ENCODE results near the gene TMEM131. TPM values are rescaled to one million over a fixed set of nuclear protein-coding genes. Genes with fewer than 3 reads are reported as not detected.
"Not testable (repeated sequence)": the region's sequence is repeated elsewhere in the genome, so short reads cannot be mapped to it uniquely, and the experiment has no call there.

Gene TMEM131
- total RNA-seq, 1 donor from 2014 or later = 32.9 TPM

DNA sequence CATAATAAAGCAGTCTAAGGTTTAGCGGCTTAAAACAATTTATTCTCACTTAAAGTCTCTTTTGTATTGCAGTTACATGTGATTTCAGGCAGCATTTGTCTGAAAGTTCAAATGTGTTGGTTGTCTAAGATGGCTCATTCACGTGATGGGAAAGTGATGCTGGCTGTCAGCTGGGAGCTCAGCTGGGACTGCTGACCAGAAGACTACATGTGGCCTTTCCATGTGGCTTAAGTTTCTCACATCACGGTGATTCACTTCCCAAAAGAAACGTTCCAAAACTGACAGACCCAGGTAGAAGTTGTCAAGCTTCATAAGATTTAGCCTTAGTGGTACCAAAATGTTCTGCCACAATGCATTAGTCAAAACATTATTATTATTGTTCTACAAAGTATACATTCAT is 76.9 kb downstream of the TMEM131 start:
- Histone ChIP-seq H3K27ac (ENCODE audit: low read depth, low read length) (no peak overlapping the region), H3K9ac (ENCODE audit: low read depth in 1 of 3, low read length in 3 of 3) (no peak overlapping the region), H3K27me3 (ENCODE audit: control insufficient read depth in 3 of 3, insufficient read depth in 3 of 3, low read length in 3 of 3) (no peaks in the 10 kb centered on the region), H3K4me1 (ENCODE audit: control insufficient read depth in 3 of 3, insufficient read depth in 3 of 3, low read length in 3 of 3) (peaks cover 3 to 6% (median 4%) of the 10 kb centered on the region in 3 donors), H3K9me3 (ENCODE audit: control insufficient read depth in 3 of 3, low read length in 3 of 3) (no peaks in the 10 kb centered on the region), H3K36me3 (ENCODE audit: control insufficient read depth in 3 of 3, insufficient read depth in 3 of 3, low read length in 3 of 3) (no peaks in the 10 kb centered on the region), H3K4me3 (ENCODE audit: low read length in 3 of 3) (no peak overlapping the region)

DNA sequence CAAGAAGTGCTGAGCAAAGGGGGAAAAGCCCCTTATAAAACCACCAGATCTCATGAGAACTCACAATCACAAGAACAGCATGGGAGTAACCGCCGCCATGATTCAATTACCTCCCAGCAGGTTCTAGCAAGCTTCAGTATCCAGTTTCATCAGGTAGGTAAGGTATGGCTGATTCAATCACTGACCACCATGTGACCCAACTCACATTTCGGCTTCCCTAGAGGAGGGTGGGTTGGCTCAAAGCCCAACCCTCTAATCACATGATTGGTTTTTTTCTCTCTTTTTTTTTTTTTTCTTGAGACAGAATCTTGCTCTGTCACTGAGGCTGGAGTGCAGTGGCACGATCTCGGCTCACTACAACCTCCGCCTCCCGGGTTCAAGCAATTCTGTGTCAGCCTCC is 78.1 kb downstream of the TMEM131 start:
- H3K9me3 ChIP-seq (ENCODE audit: control insufficient read depth in 3 of 3, low read length in 3 of 3); H3K4me3 ChIP-seq (ENCODE audit: low read length in 3 of 3): not testable (repeated sequence)

DNA sequence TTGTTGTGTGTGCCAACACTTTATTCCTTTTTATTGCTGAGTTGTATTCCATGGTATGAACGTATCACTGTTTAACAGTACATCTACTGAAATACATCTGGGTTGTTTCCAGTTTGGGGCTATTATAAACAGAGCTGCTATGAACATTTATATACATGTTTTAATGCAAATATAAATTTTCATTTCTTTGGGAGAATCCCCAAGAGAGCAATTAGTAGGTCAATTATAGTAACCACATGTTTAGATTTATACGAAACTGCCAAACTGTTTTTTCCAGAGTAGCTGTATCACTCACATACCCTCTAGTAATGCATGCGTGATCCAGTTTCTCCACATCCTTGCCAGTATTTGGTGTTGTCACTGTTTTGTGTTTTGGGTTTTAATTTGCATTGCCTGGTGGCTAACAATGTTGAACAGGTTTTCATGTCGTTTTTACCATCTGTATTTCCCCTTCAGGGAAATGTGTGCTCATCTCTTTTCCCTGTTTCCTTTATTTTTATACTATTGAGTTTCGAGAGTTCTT is 81.0 kb downstream of the TMEM131 start:
- H3K4me1 ChIP-seq (ENCODE audit: control insufficient read depth in 3 of 3, insufficient read depth in 3 of 3, low read length in 3 of 3) = peaks cover 3 to 6% (median 4%) of the 10 kb centered on the region in 3 donors
- no peak overlapping the region for H3K27ac ChIP-seq (ENCODE audit: low read depth, low read length)
- H3K27me3 ChIP-seq (ENCODE audit: control insufficient read depth in 3 of 3, insufficient read depth in 3 of 3, low read length in 3 of 3) = no peaks in the 10 kb centered on the region
- no peaks in the 10 kb centered on the region for H3K36me3 ChIP-seq (ENCODE audit: control insufficient read depth in 3 of 3, insufficient read depth in 3 of 3, low read length in 3 of 3)
- no peaks in the 10 kb centered on the region for H3K9me3 ChIP-seq (ENCODE audit: control insufficient read depth in 3 of 3, low read length in 3 of 3)
- H3K9ac ChIP-seq (ENCODE audit: low read depth in 1 of 3, low read length in 3 of 3) = no peak overlapping the region
- H3K4me3 ChIP-seq (ENCODE audit: low read length in 3 of 3) = no peak overlapping the region

More for the DNA sequence above, 78.1 kb downstream of the TMEM131 start:
- H3K27me3 ChIP-seq (ENCODE audit: control insufficient read depth in 3 of 3, insufficient read depth in 3 of 3, low read length in 3 of 3); H3K36me3 ChIP-seq (ENCODE audit: control insufficient read depth in 3 of 3, insufficient read depth in 3 of 3, low read length in 3 of 3); H3K9ac ChIP-seq (ENCODE audit: low read depth in 1 of 3, low read length in 3 of 3); H3K4me1 ChIP-seq (ENCODE audit: control insufficient read depth in 3 of 3, insufficient read depth in 3 of 3, low read length in 3 of 3); H3K27ac ChIP-seq (ENCODE audit: low read depth, low read length): not testable (repeated sequence)

DNA sequence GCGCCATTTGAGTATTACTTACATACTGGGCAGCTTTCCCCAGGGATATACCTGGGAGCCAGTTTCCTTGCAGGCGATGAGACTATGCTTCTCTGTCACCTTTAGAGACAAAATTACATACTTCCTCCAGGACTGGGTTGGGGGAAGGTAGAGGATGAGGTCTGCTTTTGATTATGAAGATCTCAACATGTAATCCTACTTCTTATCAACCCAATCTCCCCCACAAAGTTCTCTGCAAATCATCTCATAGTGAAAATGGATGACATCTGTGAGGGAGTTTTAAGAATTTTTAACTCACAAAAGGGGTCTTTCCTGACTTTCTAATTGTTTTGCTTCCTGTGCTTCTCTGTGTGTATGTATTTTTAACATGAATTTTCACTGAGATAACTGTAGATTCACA is 81.9 kb downstream of the TMEM131 start:
- Histone ChIP-seq H3K4me1 (ENCODE audit: control insufficient read depth in 3 of 3, insufficient read depth in 3 of 3, low read length in 3 of 3) (peaks cover 3 to 5% (median 4%) of the 10 kb centered on the region in 3 donors), H3K27me3 (ENCODE audit: control insufficient read depth in 3 of 3, insufficient read depth in 3 of 3, low read length in 3 of 3) (no peaks in the 10 kb centered on the region), H3K4me3 (ENCODE audit: low read length in 3 of 3) (no peak overlapping the region), H3K27ac (ENCODE audit: low read depth, low read length) (no peak overlapping the region), H3K9ac (ENCODE audit: low read depth in 1 of 3, low read length in 3 of 3) (no peak overlapping the region), H3K36me3 (ENCODE audit: control insufficient read depth in 3 of 3, insufficient read depth in 3 of 3, low read length in 3 of 3) (no peaks in the 10 kb centered on the region), H3K9me3 (ENCODE audit: control insufficient read depth in 3 of 3, low read length in 3 of 3) (no peaks in the 10 kb centered on the region)

DNA sequence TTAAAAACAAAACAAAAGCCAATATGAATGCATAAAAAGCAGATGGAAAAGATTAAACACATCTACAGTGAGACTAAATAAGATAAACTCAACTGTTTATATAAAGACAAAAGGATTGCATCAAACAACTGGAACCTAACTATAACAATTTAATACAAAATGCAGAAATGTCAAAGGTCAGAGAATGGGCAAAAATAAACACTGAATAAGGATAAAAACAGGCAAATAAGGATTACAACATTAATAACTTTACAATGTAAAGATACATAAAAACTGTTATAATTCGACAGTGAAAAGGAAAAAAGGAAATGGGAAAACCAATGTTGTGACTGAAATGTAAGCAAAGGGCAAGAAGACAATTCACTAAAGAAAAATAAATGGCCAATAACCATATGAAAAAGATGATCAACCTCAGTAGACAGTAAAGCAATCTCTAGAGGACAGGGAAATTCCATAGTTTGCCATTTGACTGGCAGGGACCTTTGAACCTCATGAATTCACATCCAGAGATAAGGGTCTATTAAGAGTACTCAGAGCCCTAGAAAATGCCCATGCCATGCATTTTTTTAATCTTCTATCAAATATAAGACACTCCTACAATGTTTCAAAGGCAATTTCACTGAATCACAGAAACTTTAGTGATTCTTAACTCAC is 83.7 kb downstream of the TMEM131 start:
- H3K27me3 ChIP-seq (ENCODE audit: control insufficient read depth in 3 of 3, insufficient read depth in 3 of 3, low read length in 3 of 3) = no peaks in the 10 kb centered on the region
- H3K27ac ChIP-seq (ENCODE audit: low read depth, low read length) = no peak overlapping the region
- no peak overlapping the region for H3K9ac ChIP-seq (ENCODE audit: low read depth in 1 of 3, low read length in 3 of 3)
- H3K36me3 ChIP-seq (ENCODE audit: control insufficient read depth in 3 of 3, insufficient read depth in 3 of 3, low read length in 3 of 3) = peaks cover 0 to 8% (median 0%) of the 10 kb centered on the region in 3 donors
- H3K9me3 ChIP-seq (ENCODE audit: control insufficient read depth in 3 of 3, low read length in 3 of 3) = no peaks in the 10 kb centered on the region
- H3K4me3 ChIP-seq (ENCODE audit: low read length in 3 of 3) = no peak overlapping the region
- peaks cover 2 to 4% (median 3%) of the 10 kb centered on the region in 3 donors for H3K4me1 ChIP-seq (ENCODE audit: control insufficient read depth in 3 of 3, insufficient read depth in 3 of 3, low read length in 3 of 3)

DNA sequence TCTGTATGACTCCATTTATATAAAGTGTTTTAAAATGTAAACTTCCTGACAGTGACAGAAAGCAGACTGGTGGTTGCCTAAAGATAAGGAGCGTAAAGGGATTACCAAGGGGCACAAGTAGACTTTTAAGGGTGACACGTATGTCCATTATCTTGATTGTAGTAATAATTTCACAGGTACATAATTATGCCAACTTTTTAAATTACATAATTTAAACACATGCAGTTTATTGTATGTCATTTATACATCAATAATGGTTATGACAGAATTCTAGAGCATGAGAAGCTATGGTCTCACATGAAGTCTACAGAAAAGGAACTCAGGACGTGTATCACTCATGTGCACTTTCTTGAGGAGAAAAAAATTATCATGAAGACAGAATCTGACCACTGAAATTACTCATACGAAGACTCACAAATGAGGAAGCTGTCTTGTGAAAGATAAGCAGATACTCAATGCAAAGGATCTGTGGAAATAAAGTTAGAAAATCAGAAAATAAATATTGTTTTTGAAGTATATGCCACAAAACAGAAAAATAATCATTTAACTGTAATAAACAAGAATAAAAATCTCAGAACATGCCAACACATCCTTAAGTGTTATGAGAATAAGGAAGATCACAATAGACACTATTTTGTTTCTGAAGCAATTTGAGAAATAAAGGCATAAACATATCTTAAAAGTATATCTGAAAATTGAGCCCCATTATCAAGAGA is 84.4 kb downstream of the TMEM131 start:
- Histone ChIP-seq H3K9me3 (ENCODE audit: control insufficient read depth in 3 of 3, low read length in 3 of 3) (no peaks in the 10 kb centered on the region), H3K36me3 (ENCODE audit: control insufficient read depth in 3 of 3, insufficient read depth in 3 of 3, low read length in 3 of 3) (peaks cover 0 to 8% (median 0%) of the 10 kb centered on the region in 3 donors), H3K4me3 (ENCODE audit: low read length in 3 of 3) (no peak overlapping the region), H3K9ac (ENCODE audit: low read depth in 1 of 3, low read length in 3 of 3) (no peak overlapping the region), H3K27ac (ENCODE audit: low read depth, low read length) (no peak overlapping the region), H3K4me1 (ENCODE audit: control insufficient read depth in 3 of 3, insufficient read depth in 3 of 3, low read length in 3 of 3) (peaks cover 3 to 8% (median 5%) of the 10 kb centered on the region in 3 donors), H3K27me3 (ENCODE audit: control insufficient read depth in 3 of 3, insufficient read depth in 3 of 3, low read length in 3 of 3) (no peaks in the 10 kb centered on the region)

DNA sequence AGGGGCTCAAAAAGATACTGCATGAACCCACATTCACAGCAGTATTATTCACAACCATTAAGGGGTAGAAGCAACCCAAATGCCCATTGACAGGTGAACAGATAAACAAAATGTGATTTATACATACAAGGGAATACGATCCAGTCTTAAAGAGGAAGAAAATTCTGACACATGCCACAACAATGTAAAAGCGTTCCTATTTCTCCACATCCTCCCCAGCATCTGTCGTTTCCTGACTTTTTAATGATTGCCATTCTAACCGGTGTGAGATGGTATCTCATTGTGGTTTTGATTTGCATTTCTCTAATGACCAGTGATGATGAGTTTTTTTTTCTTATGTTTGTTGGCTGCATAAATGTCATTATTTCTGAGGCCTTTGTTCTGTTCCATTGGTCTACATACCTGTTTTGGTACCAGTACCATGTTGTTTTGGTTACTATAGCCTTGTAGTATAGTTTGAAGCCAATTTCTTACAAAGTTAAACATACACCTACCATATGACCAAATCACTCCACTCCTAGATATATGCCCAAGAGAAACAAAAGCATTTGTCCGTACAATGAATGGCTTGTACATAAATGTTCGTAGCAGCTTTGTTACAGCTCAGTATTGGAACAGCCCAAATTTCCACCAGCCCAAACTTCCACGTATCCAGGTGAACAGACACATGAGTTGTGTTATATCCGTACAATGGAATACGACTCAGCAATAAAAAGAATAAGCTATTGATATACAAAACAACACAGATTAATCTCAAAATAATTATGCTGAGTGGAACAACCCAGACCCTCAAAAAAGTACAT is 85.1 kb downstream of the TMEM131 start:
- Histone ChIP-seq H3K4me1 (ENCODE audit: control insufficient read depth in 3 of 3, insufficient read depth in 3 of 3, low read length in 3 of 3) (peaks cover 3 to 15% (median 3%) of the 10 kb centered on the region in 3 donors), H3K9me3 (ENCODE audit: control insufficient read depth in 3 of 3, low read length in 3 of 3) (no peaks in the 10 kb centered on the region), H3K36me3 (ENCODE audit: control insufficient read depth in 3 of 3, insufficient read depth in 3 of 3, low read length in 3 of 3) (peaks cover 0 to 8% (median 0%) of the 10 kb centered on the region in 3 donors)

DNA sequence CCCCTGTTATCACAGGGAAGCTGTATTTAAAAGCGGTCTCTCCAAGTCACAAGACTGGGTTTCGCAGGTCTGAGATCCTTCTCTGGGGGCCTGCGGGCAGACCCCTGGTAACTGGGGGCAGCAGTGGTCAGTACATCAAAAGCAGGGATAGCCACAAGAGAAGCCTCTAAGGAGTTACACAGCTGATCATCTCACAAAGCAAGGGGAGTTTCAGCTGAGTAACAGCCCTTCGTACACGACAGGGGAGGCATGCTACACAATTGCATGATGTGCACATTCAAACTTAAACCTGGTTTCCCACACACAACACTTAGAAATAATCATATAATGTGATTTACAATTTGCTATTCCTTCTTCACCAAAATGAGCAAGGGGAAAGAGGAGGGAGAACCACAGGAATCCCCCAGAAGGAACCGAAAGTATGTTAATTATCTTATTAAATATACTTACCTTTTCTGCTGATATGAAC is 87.5 kb downstream of the TMEM131 start:
- Histone ChIP-seq H3K27me3 (ENCODE audit: control insufficient read depth in 3 of 3, insufficient read depth in 3 of 3, low read length in 3 of 3) (no peaks in the 10 kb centered on the region), H3K27ac (ENCODE audit: low read depth, low read length) (no peak overlapping the region), H3K36me3 (ENCODE audit: control insufficient read depth in 3 of 3, insufficient read depth in 3 of 3, low read length in 3 of 3) (peaks cover 0 to 8% (median 0%) of the 10 kb centered on the region in 3 donors), H3K9ac (ENCODE audit: low read depth in 1 of 3, low read length in 3 of 3) (no peak overlapping the region), H3K4me3 (ENCODE audit: low read length in 3 of 3) (no peak overlapping the region), H3K4me1 (ENCODE audit: control insufficient read depth in 3 of 3, insufficient read depth in 3 of 3, low read length in 3 of 3) (peaks cover 0 to 15% (median 3%) of the 10 kb centered on the region in 3 donors), H3K9me3 (ENCODE audit: control insufficient read depth in 3 of 3, low read length in 3 of 3) (no peaks in the 10 kb centered on the region)

More for the DNA sequence above, 85.1 kb downstream of the TMEM131 start:
- H3K4me3 ChIP-seq (ENCODE audit: low read length in 3 of 3) = no peak overlapping the region
- no peak overlapping the region for H3K9ac ChIP-seq (ENCODE audit: low read depth in 1 of 3, low read length in 3 of 3)
- H3K27me3 ChIP-seq (ENCODE audit: control insufficient read depth in 3 of 3, insufficient read depth in 3 of 3, low read length in 3 of 3) = no peaks in the 10 kb centered on the region
- no peak overlapping the region for H3K27ac ChIP-seq (ENCODE audit: low read depth, low read length)

DNA sequence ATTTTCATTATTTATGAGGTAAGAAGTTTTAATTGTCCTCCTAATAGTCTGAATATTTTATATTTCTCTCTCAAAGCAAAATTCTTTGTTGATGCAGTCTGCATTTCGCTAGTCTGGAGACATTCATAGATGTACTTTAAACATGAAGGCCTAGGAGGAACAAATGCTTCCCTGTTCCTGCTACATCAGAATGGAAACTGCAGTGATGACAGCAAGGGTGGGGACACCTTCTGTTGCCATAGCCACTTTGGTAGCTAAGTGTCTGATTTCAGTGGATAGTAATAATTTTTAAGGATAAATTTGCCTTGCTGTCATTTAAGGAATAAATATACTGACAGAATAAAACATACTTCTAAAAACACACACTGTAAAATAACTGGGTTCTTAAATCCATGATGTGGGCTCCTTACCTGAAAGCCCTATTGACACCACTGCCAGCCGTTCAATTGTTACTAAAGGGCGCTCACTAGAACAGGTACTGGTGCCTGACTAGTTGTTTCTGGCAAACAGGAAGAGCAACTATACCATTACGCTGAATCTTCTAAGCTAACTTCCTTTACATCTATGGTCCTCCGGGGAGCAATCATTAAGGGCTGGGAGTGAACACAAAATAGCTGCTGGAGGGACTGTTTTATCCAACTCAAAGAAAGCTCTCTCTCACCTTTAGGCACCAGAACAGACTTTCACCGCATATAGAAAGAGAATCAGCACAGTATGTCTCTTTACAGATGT is 88.2 kb downstream of the TMEM131 start:
- H3K4me1 ChIP-seq (ENCODE audit: control insufficient read depth in 3 of 3, insufficient read depth in 3 of 3, low read length in 3 of 3) = peaks cover 0 to 15% (median 3%) of the 10 kb centered on the region in 3 donors
- H3K4me3 ChIP-seq (ENCODE audit: low read length in 3 of 3) = no peak overlapping the region
- no peak overlapping the region for H3K27ac ChIP-seq (ENCODE audit: low read depth, low read length)
- no peaks in the 10 kb centered on the region for H3K27me3 ChIP-seq (ENCODE audit: control insufficient read depth in 3 of 3, insufficient read depth in 3 of 3, low read length in 3 of 3)
- peaks cover 0 to 8% (median 0%) of the 10 kb centered on the region in 3 donors for H3K36me3 ChIP-seq (ENCODE audit: control insufficient read depth in 3 of 3, insufficient read depth in 3 of 3, low read length in 3 of 3)
- no peak overlapping the region for H3K9ac ChIP-seq (ENCODE audit: low read depth in 1 of 3, low read length in 3 of 3)
- no peaks in the 10 kb centered on the region for H3K9me3 ChIP-seq (ENCODE audit: control insufficient read depth in 3 of 3, low read length in 3 of 3)
